HFF-Myc (cell line): ENCODE data around the gene STK16.
A peak's percentile ranks its signal among the peaks of the same experiment; 100 is the strongest.

ENCODE experiments used
- DNase-seq: peaks from one replicate; pipeline ENCODE4 v3.0.0-alpha.2; 2011; ENCODE audit warnings: low read depth; ENCODE audit errors: extremely low read depth
- H3K4me3 ChIP-seq: replicated peaks from 2 replicates; pipeline ENCODE4 v1.5.1; 2011; ENCODE audit warnings: low read depth, mild to moderate bottlenecking, control low read depth, low read length
- TF ChIP-seq, protein P1 (sequence below): IDR thresholded peaks from 2 replicates; pipeline ENCODE4 v1.5.1; 2012; ENCODE audit warnings: mild to moderate bottlenecking, low read depth, low read length, control low read depth; ENCODE audit errors: missing control alignments

STK16 gene

DNA sequence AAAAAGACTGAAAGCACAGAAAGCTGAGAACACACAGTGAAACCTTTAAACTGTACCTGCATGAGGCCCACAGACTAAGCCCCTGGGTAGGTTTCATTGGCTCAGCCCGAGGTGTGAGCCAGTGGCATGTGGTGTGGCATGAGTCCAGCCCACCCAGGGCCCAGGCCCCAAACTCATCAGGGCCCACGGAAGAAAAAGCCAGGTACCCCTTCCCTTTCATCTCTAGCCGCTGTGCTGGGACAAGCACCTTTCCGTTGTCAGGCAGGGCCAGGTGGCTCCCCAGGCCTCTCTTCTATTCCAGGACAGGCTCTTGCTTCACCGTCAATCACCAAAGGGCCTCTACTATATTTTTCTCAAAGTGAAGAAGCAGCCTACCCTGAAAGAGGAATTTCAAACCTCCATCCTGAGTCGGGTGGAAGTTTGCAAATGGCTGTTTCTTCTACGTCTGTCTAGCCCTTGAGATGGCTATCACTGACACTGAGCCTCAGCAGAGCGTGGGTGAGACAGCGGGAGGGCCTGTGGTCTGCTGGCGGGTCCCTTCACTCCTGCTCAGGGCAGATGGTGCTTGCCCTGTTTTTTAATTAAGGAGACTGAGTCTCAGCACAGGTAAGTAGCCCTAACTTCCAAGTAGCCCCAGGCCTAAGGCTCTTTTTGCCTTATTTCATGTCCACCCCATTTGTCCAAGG, 42.4 kb downstream of the STK16 start:
- H3K4me3 ChIP-seq = no peak overlapping the region
- DNase-seq = no peak
- TF ChIP-seq, protein P1, sequence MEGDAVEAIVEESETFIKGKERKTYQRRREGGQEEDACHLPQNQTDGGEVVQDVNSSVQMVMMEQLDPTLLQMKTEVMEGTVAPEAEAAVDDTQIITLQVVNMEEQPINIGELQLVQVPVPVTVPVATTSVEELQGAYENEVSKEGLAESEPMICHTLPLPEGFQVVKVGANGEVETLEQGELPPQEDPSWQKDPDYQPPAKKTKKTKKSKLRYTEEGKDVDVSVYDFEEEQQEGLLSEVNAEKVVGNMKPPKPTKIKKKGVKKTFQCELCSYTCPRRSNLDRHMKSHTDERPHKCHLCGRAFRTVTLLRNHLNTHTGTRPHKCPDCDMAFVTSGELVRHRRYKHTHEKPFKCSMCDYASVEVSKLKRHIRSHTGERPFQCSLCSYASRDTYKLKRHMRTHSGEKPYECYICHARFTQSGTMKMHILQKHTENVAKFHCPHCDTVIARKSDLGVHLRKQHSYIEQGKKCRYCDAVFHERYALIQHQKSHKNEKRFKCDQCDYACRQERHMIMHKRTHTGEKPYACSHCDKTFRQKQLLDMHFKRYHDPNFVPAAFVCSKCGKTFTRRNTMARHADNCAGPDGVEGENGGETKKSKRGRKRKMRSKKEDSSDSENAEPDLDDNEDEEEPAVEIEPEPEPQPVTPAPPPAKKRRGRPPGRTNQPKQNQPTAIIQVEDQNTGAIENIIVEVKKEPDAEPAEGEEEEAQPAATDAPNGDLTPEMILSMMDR = no peak

DNA sequence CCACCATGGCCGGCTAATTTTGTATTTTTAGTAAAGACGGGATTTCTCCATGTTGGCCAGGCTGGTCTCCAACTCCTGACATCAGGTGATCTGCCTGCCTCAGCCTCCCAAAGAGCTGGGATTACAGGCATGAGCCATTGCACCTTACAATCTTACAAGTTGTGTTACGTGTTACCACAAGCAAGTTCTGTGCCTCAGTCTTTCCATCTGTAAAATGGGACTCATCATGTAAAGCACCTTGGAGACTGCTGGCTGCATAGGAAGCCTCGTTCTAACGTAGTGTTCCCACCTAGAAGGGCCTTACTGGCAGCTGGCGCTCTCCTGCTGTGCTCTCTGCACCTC, 43.9 kb downstream of the STK16 start:
- no peak for DNase-seq
- H3K4me3 ChIP-seq = no peak overlapping the region
- TF ChIP-seq, protein P1 = no peak

DNA sequence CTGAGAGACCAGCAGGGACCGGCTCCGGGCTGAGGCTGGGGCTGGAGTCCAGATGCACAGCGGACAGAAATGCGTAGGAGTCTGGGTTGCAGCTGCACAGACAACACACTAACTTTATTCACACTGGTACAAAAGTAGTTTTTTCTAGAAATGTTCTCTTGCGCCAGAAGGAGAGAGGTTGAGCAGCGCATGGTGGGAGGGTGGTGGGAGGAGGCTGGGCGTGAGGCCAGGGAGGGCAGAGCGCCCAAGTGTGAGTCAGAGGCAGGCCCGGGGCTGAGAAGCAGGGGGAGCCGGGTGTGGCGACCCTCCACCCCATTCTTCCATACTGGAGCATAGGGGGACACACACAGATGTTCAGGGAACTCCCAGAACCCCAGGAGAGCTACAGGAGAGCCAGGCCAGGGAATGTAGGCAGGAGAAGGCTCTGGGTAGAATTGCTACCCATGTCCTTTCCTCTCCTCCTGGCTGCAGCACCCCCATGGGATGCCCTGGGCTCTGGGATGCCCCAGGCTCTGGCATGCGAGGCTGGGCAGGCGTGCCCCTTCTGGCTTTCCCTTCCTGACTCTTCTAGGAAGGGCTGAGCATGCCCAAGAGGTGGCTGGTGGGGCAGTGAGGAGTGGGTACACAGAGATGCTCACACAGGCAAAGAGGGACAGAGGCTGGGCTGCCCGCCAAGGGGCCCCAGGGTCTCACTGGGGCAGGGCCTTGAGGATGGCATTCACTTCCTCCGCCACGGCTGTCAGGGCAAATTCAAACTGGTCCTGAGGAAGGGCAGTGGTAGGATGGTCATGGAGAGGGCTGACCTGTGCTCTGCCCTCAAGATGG, 44.5 kb downstream of the STK16 start:
- DNase-seq = peak; percentile 84
- TF ChIP-seq, protein P1 = no peak
- H3K4me3 ChIP-seq = no peak overlapping the region

DNA sequence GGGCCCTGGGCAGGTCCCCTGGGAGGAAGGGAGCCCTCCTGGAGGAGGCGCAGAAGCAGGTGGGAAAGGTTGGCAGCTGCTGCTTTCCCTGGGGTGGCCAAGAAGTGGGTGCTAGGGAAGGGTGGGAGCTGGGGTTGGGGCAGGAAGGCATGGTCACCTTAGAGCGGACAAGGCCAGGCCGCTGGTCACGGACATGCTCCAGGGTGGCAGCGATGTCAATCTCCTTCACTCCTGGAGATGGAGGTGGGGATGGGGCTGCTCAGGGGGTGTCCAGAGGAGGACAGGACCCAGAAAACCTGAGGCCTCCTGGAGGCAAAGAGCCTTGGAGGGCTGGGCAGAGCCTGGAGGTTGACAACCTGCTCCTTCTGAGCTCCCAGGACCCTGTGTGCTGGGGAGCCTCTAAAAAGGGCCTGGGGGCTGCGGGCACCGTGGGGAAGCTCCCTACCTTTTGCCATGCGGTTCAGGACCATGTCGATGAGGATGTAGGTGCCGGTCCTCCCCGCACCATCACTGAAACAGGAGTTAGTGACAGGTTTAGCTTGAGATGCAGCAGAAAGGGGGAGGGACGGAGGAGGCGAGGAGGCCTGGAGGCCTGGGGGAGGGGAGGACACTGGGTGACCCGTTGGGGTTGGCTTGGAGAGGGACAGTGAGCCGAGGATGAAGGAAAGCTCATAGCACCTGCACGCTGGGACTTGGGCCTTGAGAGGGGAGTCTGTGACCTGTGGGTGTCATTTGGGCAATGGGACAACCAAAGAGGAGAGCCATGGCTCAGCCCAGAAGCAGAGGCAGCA, 45.3 kb downstream of the STK16 start:
- TF ChIP-seq, protein P1 = no peak
- no peak for DNase-seq
- H3K4me3 ChIP-seq = no peak overlapping the region

DNA sequence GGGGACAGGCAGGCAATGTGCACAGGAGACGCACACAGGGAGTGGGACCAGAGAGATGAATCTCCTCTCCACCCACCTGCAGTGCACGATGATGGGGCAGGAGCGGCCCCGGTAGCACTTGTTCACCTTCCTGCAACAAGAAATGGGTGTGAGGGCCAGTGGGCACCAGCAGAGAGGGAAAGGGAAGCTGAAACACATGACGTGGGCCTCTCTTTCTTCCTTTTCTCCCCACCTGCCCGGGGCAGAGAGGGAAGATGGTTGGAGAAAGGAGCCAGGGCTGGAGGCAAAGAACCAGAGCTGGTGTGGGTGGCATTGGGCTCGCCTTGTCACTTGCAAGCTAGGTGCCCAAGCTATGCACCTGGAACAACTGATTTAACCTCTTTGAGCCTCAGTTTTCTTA, 46.1 kb downstream of the STK16 start:
- TF ChIP-seq, protein P1 = no peak
- no peak for DNase-seq
- H3K4me3 ChIP-seq = no peak overlapping the region

DNA sequence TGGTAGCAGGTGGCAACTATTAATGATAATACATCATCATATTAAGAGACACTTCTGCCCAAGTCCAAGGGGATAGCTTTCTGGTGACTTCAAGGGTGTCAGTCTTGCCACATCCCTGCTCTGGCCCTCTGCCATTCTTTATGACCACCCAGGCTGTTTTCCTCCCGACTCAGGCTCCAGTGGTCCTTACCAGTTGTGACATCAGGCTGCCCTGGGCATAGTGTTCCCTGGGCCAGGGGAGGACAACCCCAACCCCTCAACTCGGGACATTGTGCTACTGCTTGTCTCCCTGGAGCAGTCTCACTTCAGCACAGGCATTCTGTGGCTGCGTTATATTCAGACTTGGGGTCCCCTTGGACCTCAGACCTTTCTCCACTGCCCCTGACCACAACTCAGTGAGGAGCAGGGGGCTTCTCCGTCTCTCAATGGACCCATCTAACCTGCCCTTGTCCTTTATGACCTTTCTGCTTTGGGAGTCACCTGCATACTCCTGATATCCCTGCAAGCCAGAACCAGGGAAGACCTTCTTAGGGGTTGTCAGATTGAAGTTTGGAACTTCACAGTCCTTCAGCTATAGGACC, 46.7 kb downstream of the STK16 start:
- TF ChIP-seq, protein P1 = no peak
- no peak for DNase-seq

More for the DNA sequence above, 46.7 kb downstream of the STK16 start:
- H3K4me3 ChIP-seq = no peak overlapping the region
